HG03175 (cell line): ENCODE measurements around the gene SARDH.

Experiments used
- ATAC-seq: cut with Tn5 transposase; IDR thresholded peaks from one replicate; pipeline ENCODE4 v1.9.1; 2021; ENCODE audit warnings: mild to moderate bottlenecking, moderate library complexity; ENCODE audit not compliant: unreplicated experiment

SARDH gene, protein sequence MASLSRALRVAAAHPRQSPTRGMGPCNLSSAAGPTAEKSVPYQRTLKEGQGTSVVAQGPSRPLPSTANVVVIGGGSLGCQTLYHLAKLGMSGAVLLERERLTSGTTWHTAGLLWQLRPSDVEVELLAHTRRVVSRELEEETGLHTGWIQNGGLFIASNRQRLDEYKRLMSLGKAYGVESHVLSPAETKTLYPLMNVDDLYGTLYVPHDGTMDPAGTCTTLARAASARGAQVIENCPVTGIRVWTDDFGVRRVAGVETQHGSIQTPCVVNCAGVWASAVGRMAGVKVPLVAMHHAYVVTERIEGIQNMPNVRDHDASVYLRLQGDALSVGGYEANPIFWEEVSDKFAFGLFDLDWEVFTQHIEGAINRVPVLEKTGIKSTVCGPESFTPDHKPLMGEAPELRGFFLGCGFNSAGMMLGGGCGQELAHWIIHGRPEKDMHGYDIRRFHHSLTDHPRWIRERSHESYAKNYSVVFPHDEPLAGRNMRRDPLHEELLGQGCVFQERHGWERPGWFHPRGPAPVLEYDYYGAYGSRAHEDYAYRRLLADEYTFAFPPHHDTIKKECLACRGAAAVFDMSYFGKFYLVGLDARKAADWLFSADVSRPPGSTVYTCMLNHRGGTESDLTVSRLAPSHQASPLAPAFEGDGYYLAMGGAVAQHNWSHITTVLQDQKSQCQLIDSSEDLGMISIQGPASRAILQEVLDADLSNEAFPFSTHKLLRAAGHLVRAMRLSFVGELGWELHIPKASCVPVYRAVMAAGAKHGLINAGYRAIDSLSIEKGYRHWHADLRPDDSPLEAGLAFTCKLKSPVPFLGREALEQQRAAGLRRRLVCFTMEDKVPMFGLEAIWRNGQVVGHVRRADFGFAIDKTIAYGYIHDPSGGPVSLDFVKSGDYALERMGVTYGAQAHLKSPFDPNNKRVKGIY

GRCh38 chr9:133737774-133738639, at the start of gene SARDH:
TSS of gene SARDH (minus strand) at chr9:133738352. CDS start at chr9:133734173, 4,179 bp downstream.
- ATAC-seq: no peak

- ATAC-seq: peak; percentile 58
Observed at GRCh38 chr9:133787754-133788025, 49.5 kb upstream of the SARDH start.

DNA sequence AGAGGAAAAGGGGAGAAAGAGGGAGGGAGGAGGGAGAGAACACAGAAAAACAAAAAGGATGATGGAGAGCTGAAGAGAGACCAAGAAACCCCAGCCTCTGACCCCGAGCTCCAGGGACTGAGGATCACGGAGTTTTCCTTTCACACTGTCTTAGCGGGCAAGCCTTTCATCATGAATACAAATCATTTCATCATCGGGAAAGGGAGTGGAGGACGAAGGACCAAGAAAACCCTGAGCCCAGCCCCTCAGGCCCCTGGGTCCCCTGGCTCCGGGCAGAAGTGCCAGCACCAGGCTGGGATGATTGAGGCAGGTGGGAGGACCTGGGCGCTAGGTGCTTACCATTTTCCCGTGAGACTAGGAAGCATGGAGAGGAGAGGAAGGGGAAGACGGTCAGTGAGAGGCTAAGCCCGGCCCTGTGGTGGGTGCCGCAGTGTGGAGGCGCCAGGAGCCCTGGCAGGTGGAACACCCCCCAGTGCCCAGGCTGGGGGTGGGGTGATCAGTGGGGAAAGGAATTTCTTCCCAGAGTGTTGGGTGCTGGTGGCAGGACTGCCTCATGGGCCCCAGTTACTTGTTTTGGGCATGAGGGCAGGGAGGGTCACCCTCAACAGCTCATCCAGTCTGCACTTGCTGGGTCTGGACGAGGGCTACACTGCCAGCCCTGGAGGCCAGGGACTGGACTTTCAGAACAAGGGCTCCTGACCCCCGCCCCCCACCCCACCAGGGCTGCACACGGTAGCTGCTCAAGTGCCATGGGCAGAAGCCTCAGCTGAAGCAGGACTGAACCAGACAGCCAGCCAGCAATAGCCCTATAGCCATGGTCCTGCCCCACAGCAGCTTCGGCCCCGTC, 49.0 kb upstream of the SARDH start:
- ATAC-seq: no peak

DNA sequence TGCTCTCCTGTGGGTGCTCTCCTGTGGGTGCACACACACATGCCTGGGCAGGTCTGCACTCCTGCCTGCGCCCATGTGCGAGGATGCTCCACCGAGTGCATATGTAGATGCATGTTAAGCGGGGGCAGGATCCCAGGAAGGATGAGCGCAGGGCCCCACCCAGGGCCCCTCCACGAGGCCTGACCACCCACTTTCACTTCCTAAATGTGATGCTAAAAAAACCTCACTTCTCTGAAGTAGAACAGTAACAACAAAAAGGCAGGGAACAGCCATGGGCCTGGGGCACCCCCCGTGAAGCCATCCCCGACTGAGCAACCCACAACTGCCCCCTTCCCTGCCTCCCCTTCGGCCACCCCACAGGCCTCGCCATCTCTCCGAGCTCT, 48.2 kb upstream of the SARDH start:
- peak; percentile 44 for ATAC-seq

DNA sequence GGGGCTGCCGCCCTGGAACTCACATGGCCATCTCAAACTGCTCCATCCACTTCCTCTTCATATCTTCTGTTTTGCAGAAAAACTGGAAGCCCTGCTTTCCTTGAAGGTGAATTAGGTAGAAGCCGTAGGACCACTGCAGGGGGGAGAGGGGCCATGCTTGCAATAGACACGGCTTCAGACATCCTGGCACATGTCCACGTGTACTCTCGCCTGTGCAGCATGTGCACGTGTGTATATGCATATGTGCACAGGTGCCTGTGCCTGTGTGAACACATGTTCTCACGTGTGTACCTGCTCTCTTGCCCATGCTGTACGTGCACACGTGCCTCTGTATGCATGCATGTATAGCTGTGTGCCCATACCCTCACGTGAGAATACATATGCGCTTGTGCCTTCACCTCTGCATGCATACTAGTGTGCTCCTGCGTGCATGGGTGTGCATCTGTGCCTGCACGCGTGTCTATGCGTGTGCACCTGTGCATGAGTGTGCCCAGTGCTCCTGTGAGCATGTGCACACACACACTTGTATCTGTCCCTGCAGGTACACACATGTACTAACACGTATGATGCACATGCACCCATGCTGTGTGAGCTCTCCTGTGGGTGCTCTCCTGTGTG, 47.7 kb upstream of the SARDH start:
- peak; percentile 23 for ATAC-seq

- no peak for ATAC-seq
Observed at GRCh38 chr9:133784731-133785561, 46.8 kb upstream of the SARDH start.

GRCh38 chr9:133783331-133783731, 45.2 kb upstream of the SARDH start:
- no peak for ATAC-seq

GRCh38 chr9:133782157-133783130, 44.3 kb upstream of the SARDH start:
- no peak for ATAC-seq

- ATAC-seq: no peak
Observed at GRCh38 chr9:133781828-133782135, 43.6 kb upstream of the SARDH start.

DNA sequence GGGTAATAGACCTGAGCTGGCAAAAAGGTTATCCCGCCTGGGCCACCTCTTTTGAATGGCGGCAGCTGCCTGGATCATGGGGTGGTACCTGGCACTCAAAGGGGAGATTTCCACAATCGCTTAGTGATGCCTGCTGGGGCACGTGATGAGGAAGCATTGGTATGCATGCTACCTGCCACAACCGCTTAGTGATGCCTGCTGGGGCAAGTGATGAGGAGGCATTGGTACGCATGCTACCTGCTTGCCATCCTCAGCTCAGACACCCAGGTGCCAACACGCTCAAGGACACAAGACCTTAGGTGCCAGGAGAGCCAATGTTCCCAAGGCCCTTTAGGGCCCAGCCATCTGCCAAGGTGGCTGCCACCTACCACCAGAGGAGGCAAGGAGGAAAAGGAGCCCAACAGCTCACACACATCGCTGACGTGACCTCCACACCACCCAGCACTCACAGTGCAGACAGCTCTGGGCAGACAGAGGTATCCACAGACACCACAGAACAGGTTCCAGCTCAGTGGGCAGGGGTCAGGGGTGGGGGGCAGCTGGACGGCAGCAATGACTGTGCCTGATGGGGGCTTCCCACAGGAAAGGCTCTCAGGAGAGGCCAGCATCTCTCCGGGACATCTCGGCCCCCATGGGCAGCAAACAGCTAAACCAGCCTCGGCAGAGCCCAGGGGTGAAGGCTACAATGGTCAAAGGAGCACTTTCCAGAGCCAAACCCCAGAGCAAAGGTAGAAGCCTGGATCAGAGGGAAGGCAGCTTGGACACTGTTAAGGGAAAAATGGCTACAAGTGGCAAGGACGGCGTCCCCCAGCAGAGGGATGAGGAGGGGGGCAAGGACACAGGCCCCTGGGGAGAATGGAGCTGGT, 43.0 kb upstream of the SARDH start:
- ATAC-seq: no peak

GRCh38 chr9:133780404-133780945, 42.3 kb upstream of the SARDH start:
- no peak for ATAC-seq

- no peak for ATAC-seq
Observed at GRCh38 chr9:133779516-133780403, 41.6 kb upstream of the SARDH start.

GRCh38 chr9:133779081-133779480, 40.9 kb upstream of the SARDH start:
- no peak for ATAC-seq

DNA sequence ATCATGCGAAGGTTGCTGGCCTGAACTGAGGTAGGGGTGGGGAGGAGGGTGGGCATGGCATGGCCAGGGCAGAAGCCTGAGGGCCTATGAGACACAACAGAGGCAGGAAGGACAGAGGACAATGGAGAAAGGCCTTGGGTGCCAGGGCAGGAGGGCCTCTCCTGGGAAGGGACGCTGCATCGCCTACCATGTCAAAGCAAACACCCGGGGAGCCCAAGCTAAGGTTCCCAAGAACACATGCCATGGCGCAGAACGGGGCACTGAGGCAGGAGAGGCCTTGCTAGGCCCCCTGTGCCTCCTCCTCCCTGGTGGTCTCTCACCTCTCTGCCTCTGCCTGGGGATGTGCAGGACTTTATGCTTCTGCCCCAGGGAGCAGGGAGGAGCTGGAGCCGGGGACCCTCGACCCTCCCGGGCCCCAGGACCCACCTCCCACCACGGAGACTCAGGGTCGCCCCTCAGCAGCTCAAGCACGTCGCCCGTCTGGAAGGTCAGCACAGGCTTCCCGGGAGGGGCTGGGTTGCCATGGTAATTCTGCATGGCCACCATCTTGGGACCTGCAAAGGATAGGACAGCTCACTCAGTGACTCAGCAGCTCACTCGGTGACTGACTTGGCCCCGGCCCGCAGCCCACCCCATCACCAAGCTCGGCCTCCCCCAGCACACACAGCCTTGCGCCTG, 40.3 kb upstream of the SARDH start:
- no peak for ATAC-seq

DNA sequence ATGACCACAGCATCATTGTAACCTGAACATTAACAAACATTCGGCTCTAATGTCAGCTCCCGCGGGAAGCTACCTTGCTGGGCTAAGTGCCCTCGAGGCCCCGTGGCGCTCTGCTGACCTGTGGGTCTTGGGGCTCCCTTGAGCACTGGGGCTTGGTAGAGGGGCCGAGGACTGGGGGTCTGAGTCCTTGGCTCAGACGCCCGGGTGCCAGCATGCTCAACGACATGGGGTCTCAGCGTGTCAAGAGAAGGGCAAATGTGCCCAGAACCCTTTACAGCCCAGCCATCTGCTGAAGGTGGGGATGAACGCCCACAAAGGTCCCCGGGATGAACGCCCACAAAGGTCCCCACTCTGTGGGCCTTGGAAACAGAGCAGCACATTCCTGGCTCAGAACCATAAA, 39.7 kb upstream of the SARDH start:
- ATAC-seq: no peak
